HG02678 (cell line): ENCODE results near the gene PMP22.

Experiments used
- ATAC-seq: cut with Tn5 transposase; IDR thresholded peaks from one replicate; pipeline ENCODE4 v1.9.1; 2021; ENCODE audit warnings: mild to moderate bottlenecking, moderate library complexity; ENCODE audit not compliant: unreplicated experiment

PMP22 gene

DNA sequence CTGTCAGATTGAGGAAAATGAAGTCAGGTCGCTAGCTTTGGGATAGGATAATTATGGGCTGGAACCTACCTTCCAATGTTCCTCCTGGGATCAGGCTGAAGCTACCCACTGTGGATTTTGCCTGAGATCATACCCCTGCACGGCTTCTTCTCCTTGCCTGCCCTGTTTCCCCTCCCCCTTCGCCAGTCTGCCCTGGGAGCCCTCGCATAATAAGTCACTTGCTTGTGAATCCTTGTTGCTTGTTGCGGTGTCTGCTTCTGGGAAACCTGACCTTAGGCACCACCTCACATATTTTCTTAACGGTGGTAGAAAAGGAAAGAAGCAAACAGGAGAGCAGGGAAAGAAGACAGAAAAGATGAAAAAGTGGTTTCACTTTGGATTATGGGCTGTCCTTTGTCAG, 13.3 kb upstream of the PMP22 start:
- no peak for ATAC-seq

- ATAC-seq = no peak
Observed at GRCh38 chr17:15274017-15274416, 8.9 kb upstream of the PMP22 start.

GRCh38 chr17:15273141-15273793, 8.1 kb upstream of the PMP22 start:
- ATAC-seq = no peak

DNA sequence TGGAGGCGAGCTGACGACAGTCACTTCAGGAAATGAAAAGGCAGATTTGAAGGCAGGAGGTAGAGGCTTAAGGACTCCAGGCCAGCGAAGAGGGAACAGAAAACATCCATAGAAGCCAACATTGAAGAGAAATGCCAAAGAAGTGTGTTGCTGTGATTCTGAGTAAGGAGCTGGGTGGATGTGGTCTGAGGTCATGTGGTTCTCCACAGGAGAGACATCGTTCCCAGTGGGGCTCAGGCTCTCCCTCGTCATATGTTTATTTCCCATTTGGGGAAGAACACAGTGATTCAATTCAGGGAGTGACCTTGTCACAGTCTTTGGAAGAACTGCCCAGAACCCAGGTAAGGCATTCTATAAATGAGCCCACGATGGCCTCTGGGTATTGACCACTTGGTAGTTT, 6.6 kb upstream of the PMP22 start:
- no peak for ATAC-seq

- ATAC-seq = no peak
Observed at GRCh38 chr17:15270628-15271381, 5.7 kb upstream of the PMP22 start.

- ATAC-seq = no peak
Observed at GRCh38 chr17:15269780-15270089, 4.6 kb upstream of the PMP22 start.

DNA sequence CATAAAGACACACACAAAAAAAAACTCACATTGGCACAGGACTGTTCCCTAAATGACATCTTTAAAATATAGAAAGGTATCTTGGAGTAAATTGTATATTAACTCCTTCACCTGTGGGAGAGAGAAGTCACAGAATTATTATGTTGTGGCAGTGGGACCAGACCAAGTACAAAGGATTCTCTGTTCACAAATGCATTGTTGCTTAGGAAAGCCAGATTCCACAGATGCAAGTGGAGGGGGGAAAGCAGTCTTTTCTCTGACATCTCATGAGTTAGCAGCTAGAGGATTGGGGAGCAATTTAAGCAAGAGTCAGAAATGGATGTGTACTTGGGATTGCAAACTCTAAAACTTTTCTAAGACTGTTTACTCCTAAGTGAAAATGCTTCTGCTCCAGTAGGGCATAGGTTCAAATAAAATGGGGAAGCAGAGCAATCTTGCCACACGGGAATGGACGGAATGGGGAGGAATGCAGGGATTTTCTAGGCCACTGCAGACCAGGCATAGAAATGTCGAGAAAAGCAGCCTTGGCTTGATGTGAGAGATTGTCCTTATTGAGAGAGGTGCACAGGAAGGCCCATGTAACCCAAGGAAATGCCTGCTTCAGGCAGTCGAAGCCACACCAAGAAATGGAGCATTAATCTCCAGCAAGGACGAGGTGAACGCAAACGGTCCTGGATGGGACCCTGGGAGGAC, 4.1 kb upstream of the PMP22 start:
- no peak for ATAC-seq

GRCh38 chr17:15268461-15268860, 3.3 kb upstream of the PMP22 start:
- no peak for ATAC-seq

- no peak for ATAC-seq
Observed at GRCh38 chr17:15267996-15268395, 2.9 kb upstream of the PMP22 start.

DNA sequence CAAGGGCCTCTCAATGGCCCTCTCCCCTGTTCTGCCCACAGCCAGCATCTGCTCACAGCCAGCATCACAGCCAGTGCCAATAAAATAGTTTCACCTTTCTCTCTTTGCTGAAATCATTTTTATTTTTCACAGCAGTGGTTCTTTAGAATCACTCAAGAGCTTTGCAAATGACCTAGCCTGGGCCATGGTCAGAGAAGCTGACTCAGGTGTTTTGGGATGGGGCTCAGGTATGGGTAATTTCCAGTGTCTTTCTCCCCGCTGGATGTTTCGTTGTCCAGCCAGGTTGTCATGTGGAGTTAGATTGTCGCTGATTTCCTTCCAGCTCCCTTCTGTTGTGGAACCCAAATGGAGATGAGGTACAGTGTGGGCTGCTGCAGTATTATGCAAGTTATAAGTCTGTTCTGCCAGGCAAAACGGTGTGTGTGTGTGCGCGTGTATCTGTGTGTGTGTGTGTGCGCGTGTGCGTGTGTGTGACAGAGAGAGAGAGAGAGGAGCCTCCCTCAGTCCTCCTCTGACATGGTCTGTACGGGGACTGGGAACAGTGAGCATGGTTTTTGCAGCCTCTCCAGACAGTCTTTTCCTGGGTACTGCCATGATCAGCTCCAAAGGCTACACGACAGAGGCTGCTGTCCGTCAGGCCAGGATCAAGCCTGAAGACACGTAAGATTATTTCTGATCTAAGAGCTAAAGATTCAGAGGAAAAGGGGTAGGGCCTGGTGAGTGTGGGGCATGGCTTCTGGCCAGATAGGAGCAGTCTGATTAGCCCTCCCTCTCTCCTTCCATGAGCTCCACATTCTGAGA, 1.4 kb upstream of the PMP22 start:
- no peak for ATAC-seq

GRCh38 chr17:15264542-15264941, 584 bp downstream of the PMP22 start:
- ATAC-seq = no peak

DNA sequence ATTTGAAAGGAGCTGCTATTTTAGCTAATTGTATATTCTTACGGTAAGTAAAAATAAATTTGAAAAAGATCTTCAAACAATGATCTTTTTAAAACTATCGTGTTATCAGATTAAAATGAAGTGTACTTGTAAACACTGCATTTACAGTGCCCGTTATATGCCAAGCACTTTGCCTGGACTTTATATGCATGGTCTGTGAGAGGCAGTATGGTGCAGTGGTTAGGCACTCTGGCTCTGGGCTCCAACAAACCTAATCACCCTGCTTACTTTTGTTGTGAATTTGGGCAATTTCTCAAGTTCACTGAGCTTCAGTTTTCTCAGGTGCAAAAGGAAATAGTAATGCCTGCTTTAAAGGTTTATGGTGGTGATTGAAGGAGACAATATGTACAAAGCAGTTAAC, 1.4 kb downstream of the PMP22 start:
- no peak for ATAC-seq

DNA sequence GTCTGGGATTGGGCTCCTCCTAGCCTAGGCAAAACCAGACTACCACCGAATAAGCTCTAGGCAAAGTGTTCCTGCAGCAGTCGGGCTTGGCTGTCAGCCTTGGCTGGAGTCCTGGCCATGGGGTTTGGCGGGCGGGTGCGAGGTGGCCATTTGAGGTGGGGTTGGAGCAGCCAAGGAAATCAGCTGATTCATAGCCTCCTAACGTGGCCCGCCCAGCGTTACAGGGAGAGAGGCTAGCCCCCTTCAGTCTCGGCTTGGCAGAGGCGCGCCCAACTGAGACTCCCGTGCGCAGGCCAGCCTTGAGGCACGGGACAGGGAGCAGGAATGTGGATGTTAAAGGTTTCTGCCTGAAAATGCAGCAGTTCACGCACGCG, 1.9 kb downstream of the PMP22 start:
- ATAC-seq = no peak

- no peak for ATAC-seq
Observed at GRCh38 chr17:15262291-15263205, 2.6 kb downstream of the PMP22 start.

- no peak for ATAC-seq
Observed at GRCh38 chr17:15261802-15262290, 3.3 kb downstream of the PMP22 start.

DNA sequence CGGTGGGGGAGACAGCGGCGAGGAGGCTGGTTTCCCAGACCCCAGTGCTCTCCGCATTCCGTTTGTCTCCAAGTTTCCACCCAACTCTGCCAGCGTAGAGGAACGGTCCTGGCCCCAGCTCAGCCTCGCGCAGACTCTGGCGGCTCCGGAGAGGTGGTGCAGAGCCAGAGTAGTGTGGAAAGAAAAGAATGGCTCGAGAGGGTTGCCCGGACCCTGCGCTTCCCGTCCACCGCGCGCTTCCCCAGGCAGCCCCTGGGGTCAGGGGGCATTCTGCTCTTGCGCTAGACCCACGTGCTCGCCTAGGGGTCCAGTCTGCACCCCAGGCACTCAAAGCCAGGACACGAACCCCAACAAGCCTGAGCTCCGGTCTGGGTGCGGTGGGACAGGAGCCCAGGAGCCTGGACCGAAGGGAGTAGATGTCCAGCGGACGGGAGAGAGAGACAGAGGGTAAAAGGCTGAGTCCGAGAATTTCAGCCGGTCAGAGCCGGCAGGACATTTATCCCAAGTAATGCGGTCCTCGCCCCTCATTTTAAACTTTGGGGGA, 3.8 kb downstream of the PMP22 start:
- ATAC-seq = no peak

DNA sequence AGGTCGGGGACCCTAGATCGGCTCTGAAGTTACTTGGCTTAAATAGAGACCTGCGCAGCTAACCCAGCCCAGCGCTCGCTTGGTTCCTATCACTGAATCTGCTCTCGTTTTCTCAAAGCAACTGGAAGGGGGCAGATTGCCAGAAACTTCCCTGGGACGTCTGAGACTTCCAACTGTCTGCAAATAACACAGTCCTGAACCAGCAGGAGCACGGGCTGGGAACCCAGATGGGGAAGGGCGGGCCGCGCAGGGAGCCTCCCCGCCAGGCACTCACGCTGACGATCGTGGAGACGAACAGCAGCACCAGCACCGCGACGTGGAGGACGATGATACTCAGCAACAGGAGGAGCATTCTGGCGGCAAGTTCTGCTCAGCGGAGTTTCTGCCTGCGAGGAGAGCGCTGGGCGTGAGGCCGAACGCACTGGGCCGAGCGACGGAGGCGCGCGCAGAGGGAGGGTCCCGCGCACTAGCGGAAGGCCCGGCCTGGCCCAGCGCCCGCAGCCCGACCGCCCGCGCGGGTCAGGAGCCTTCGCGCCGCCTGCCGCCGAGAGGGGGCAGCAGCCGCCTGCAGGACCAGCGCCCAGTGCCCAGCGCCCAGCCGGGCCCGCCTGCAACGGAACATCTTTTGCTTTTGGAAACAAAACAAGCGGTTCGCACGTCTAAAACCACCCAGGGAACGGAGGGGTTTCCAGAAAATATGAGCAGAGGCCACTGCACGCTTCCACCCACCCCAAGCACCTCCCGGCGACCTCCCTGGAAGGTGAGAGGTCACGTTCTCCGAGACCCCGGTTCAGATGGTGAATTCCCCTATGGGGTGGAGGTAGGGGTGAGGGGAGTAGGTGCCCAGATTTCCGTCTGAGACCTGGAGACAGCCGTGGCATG, 4.5 kb downstream of the PMP22 start:
- ATAC-seq = no peak

DNA sequence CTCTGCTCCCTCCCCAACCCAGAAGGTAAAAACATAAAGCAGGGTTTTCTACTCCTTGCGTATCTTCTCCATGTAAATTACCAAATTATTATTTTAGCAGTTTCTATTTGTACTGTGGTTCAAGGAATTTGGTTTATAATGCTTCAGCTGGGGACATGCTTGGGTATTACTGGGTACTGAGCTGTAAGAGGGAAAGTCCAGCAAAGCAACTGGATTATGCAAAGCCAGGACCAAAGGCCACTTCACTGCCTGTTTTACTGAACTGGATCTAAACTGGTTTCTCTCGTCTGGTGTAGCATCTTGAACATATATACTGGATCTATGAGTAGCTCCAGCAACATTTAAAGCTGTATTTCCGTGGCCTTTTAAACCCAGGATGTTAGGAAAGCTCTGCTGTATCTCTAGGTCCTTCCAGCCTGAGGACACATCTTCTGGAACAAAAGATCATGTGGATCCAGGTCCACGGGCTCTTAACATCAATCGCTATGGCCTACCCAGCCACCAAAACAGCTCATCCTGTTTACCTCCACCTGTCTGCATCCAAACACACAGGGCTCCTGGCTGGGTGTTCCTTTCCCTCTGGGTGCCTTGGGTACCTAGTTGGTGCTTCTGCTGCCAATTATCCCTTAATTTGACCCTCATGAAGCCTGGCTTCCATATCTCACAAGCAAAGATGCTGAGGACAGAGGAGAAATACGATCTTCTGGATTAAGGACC, 7.2 kb downstream of the PMP22 start:
- ATAC-seq = no peak
